HuH-7.5 (cell line): ENCODE results near the gene BRINP1.

Experiments
- DNase-seq: peaks from one replicate; pipeline ENCODE4 v3.0.0; 2011; ENCODE audit warnings: low spot score

The BRINP1 gene

GRCh38 chr9:119282476-119283077, 86.7 kb downstream of the BRINP1 start:
- DNase-seq, result no peak

- DNase-seq, result no peak
These were observed 88.3 kb downstream of the BRINP1 start for GRCh38 chr9:119280740-119281485.

- no peak for DNase-seq
These were observed 91.1 kb downstream of the BRINP1 start for GRCh38 chr9:119278171-119278570.

- DNase-seq, result no peak
These were observed 95.1 kb downstream of the BRINP1 start for GRCh38 chr9:119273984-119274665.

GRCh38 chr9:119273325-119273904, 95.8 kb downstream of the BRINP1 start:
- no peak for DNase-seq

GRCh38 chr9:119272500-119273211, 96.6 kb downstream of the BRINP1 start:
- DNase-seq, result no peak

GRCh38 chr9:119268985-119269384, 100.2 kb downstream of the BRINP1 start:
- no peak for DNase-seq

- DNase-seq, result no peak
These were observed 105.1 kb downstream of the BRINP1 start for GRCh38 chr9:119264165-119264564.

- DNase-seq, result no peak
These were observed 111.6 kb downstream of the BRINP1 start for GRCh38 chr9:119257592-119257991.

GRCh38 chr9:119255116-119255515, 114.1 kb downstream of the BRINP1 start:
- no peak for DNase-seq

GRCh38 chr9:119252671-119253299, 116.5 kb downstream of the BRINP1 start:
- DNase-seq, result no peak

GRCh38 chr9:119251936-119252335, 117.3 kb downstream of the BRINP1 start:
- no peak for DNase-seq

GRCh38 chr9:119250730-119251129, 118.5 kb downstream of the BRINP1 start:
- no peak for DNase-seq

GRCh38 chr9:119240546-119240945, 128.7 kb downstream of the BRINP1 start:
- no peak for DNase-seq

- no peak for DNase-seq
These were observed 134.6 kb downstream of the BRINP1 start for GRCh38 chr9:119234636-119235035.

- DNase-seq, result no peak
These were observed 141.8 kb downstream of the BRINP1 start for GRCh38 chr9:119227422-119227821.

- no peak for DNase-seq
These were observed 144.8 kb downstream of the BRINP1 start for GRCh38 chr9:119224431-119224830.

- DNase-seq, result no peak
These were observed 148.0 kb downstream of the BRINP1 start for GRCh38 chr9:119221276-119221675.

- DNase-seq, result no peak
These were observed 150.9 kb downstream of the BRINP1 start for GRCh38 chr9:119218293-119218692.

- no peak for DNase-seq
These were observed 152.4 kb downstream of the BRINP1 start for GRCh38 chr9:119216651-119217331.

GRCh38 chr9:119215651-119216050, 153.6 kb downstream of the BRINP1 start:
- DNase-seq, result no peak
